GM10847 (cell line): ENCODE measurements around the gene NKX6-1.

Source experiments
- POLR2A ChIP-seq: IDR thresholded peaks from 2 replicates; pipeline ENCODE4 v1.6.1; 2011; ENCODE audit not compliant: insufficient read length; ENCODE audit errors: extremely low read depth

NKX6-1 gene

DNA sequence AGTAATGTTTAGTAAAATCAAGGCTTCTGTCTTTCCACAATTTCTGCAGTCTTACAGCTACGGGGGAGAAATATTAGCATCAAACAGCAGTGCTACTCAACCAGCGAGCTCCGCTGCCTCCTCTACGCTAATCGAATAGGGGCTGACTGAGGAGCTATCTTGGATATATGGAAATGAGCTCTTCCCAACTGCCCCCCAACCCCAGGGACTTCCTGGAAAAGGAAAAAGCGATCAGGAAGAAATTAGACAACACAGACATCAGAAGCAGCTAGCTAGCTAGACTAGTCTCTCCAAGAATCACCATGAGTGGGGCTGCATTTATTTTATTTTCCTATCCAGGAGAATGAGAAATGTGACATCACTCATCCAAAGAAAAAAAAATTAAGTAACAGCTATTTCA lies 7.6 kb downstream of the NKX6-1 start:
- TF ChIP-seq POLR2A = no peak

DNA sequence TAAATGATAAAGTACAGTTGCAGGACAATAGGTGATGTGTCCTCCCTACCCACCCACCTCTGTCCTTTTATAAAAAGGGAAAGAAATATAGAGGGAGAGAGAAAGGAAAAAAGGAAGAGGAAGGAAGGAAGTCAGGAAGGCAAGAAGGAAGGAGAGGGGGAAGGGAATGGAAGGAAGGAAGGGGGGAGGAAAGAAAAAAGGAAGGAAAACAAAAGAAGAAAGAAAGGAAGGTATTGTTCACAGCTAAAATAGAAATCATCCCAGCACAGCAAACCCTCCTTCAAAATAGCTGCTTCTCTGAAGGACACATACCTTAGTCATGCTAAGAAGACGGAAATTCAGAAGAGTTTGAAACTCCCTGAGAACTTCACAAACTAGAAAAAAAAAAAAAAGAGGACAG lies 8.4 kb downstream of the NKX6-1 start:
- TF ChIP-seq POLR2A = no peak

DNA sequence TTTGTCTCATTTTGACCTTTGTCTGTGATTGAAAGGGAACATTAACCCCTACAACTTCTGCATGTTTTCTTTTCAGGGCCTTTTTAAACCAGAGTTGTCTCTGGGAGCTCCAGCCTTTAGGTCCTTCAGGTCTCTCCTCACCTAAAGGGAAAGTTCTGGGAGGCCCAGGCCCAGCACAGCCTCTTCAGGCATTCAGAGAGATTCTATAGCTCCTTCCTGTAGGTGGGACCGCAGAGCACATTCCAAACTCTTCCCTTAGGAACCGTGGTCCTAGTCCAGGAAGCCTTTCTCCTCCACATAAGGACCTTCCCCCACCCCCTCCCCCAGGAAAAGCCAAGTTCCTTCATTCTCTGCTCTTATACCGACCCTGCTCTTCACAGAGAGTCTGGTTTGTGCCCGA lies 14.9 kb downstream of the NKX6-1 start:
- no peak for TF ChIP-seq POLR2A

DNA sequence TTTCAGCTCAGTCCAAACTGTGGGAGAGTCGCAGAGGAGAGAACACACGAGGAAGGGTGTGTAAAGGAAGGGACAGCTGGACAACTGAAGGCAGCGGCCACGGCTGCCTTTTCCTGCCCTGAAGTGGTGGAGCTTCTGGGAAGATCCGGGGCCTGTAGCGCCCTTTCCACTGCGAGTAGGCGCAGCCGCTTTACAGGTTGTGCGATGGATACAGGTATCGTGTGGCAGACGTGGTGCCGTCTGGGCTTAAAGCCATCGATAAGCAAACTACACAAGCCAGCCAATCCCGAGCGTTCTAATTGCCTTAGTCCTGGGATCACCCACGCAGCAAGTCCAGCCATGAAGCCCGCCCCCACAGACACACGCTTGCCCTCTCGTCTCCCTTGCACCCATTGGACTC lies 15.4 kb downstream of the NKX6-1 start:
- TF ChIP-seq POLR2A = no peak

DNA sequence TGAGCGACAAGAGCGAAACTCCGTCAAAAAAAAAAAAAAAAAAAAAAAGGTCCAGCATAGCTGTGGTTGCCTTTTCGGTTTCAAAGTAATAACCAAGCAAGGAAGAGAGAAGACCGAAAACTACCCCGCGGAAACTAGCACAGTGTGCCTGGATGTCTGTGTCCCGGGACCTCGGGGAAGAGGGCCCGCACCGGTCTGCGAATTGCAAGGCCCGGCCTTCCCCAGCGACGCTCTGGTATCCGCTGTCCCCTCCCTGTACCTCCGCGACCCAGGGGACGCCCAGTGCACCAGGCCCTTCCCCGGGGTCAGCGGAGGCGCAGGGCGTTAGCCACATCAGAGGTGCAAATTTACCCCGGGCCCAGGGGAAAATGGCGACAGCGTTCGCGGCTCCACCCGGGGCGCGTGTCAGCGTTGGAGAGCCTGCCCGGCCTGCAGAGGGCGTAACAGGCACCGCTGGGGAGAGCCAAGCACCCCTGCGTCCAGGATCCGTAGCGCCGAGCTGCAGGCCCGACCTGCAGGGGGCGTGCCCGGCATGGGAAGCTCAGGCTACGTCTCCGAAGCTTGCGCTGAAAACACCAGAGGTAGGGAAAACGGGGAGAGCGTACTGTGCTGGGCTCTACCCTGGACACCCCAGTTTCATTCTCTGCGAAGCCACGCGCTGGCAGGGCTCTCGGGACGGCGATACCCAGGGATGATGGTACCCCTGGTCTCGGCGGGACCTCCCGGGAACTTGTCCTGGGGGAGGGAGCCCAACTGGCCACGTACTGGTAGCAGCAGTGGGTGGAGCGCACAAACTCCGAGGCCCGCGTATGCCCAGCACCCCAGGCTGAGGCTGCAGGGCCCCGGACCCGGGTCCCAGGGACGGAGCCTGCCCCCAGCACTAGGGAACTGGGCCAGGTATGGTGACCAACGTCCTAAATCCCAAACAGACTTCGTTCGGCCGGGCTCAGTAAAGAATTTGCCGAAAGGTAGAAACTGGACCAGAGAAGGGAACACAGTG lies 16.2 kb downstream of the NKX6-1 start:
- TF ChIP-seq POLR2A = no peak

DNA sequence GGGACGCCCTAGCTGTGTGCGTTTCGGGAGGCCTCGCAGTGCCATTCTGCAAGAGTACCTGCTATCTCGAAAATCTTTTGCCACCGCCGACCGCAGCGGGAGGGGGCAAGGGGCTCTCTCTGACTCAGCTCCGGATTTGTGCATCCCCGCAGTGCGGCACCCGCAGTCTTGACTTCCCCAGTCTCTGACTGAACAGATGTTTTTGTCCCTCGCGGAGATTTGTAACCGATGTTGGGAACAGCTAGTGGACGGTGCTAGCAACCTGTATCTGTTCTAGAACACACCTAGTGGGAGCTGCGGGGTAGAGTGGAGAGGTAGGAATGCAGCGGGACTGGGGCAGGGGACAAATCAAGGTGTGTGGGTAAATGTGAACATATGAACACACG lies 17.2 kb downstream of the NKX6-1 start:
- TF ChIP-seq POLR2A = no peak

DNA sequence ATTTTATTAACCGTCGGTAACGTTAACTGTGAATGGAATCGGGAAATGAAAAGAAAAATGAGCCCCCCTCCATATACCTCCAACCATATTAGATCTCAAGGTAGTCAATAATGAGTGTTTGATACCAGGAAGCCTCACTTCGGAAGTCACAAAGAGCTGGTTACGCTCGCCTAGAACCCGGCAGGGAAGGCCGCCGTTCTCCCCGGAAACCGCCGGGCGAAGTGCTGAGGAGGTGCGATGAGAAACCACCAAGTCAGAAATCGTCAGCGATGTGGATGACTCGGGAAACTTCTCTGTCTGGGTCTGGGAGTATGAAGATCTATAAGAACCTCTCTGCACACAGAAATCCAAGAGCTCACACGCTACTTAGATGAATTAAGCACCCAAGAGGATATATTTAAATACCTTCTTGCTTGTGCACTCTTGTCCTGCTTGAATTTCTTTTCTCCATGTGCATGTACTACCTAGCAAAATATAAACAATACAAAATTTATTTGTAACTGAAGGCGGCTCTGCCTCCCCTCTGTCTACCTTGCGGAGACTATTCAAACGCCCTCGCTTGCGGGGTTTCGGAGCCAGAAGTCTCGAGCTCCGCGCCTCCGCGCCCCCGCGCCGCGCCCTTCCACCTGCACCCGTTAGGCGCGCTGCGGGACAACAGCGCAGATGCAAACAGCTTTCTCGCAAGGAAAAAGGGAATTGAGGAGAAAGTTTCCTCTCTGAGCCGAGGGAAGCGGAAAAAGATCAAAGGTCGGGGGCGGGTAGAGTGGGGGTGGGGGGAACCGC lies 17.8 kb downstream of the NKX6-1 start:
- no peak for TF ChIP-seq POLR2A

DNA sequence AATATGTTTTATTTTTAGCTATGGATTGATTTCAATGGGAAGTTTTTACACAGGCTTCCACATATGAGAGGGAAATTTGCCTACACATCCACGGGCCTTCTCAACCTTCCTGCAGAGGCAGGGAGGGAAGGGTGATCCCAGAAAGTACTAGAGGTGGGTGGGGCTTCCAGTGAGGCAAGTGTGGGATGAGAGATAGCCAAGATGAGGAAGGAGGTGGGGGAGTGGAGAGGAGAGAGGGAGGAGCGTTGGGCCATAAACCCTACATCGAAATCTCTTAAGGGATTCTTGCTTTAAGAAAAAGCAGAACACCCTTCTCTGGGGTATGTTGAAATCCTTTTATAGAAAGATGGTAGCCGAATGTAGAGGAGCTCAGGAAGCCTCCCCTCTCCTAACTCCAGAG lies 19.0 kb downstream of the NKX6-1 start:
- TF ChIP-seq POLR2A = no peak

DNA sequence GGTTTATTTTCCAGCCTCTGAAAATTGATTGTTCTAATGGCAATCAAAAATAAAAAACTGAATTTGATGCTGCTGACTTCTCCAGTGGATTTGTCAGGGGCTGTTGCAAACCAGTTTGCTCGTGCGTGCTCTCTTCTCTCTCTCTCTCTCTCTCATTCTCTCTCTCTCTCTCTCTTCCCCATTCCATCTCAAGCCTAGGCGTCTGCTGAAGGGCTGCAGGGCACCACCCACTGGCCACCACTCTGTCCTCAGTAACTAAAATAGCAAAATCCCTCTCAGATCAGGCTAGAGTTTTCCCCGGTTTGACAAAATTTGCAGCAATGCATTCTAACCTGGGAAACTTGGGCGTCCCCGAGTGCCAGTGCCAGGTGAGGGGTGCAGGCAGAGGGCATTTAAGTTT lies 19.4 kb downstream of the NKX6-1 start:
- TF ChIP-seq POLR2A = no peak

DNA sequence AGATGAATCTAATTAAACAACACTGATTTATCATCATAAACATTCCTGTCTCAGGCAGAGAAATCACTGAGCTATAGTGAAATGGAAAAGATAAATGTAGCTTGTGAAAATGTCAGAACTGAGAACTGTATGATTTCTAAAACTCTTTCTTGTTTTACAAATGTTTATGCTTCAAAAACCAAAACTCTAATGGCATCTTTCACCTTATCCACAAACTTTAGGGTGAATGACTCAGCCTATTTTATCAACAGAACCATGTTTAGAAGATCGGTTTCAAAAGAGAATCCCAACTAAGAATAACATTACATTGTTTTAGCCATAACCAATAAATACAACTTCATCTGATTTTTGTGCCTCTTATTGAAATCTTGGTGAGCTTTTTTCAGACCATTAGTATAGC lies 21.4 kb downstream of the NKX6-1 start:
- TF ChIP-seq POLR2A = no peak

DNA sequence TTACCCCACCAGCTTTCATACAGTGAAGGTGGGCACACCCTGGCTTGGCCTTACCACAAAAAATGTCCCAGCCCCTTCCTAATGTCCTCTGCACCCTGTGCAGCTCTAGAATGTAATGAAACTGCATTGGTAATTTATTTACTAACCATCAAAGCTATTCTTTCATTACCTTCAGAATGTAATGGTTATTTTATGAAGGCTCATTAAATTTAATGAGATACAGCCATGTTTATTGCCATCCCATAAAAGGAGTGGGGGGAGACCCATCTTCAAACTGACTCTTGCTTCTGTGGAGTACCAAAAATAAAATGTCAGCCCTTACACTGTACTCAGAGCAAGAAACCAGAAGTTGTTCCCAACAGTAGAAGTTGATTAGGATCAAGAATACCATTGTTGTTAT lies 25.0 kb downstream of the NKX6-1 start:
- TF ChIP-seq POLR2A = no peak

DNA sequence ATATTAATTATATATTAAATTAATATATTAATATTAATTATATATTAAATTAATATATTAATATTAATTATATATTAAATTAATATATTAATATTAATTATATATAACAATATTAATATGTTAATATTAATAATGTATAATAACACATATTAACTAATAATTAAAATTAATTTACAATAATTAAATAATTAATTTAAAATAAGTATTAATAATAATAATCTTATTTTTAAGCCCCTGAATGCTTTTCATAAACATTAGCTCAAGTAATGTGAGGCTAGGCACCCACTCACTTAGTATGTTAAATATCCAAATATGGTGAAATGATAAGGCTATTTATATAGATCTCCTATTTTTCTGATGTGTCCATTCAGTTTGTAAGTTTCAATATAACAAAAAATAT lies 26.9 kb downstream of the NKX6-1 start:
- TF ChIP-seq POLR2A = no peak

DNA sequence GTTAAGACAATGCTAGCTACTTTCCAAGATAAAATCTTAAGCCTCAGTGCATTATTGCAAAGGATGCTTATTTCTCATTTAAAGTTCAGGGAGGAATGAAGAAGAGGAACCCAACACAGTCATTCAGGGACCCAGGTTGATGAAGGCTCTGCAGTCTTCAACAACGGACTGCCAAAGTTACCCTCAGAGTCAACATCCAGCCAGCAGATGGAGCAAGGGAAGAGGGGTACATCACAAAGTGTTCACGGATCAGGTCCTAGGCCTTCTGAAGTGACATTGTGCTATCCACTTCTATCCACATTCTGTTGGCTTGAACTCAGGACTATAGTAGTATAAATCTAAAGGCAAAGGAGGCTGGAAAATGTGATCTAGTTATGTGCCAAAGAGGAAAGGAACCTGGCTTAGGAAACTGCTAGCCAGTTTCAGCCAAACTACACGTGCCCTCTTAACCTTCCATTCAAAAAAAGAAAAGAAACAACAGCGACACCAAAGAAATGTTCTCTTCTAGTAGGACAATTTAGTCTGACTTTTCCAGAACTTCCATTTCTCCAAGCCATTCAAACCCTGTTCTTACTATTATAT lies 28.8 kb downstream of the NKX6-1 start:
- TF ChIP-seq POLR2A = no peak

DNA sequence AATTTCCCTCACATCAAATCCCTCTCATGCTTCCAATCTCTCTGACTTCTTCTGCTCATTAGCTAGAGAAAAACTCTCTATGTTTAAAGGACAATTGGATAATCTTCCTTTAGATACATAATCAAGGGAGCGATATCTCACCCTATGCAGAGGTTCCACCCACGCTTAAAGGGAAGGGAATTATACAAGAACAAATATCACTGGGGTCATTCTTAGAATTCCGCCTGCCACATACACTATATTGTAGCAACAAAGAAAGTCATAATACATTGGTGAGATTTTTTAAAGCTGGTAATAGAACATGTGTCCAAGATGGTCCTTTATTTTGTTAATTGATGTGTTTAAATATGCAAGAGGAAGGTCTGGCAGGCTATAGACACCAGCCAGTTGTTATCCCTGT lies 31.5 kb downstream of the NKX6-1 start:
- TF ChIP-seq POLR2A = no peak

DNA sequence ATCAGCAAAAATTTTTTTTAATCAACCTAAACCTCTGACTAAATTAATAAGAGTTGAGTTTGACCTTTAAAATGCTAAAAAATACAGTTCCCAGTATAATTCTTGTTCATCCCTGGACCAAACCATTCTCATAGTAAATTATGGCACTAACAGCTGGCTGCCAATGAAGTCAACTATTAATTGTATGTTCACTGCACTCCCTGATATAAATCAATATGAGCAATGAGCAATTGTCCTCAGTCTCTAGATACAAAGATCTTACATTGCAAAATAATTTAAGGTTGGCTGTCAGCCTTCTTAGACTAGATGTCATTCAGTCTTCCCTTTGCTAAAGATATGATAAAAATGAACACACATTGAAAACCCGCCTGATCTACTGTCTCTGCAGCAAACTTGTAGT lies 39.3 kb downstream of the NKX6-1 start:
- TF ChIP-seq POLR2A = no peak

DNA sequence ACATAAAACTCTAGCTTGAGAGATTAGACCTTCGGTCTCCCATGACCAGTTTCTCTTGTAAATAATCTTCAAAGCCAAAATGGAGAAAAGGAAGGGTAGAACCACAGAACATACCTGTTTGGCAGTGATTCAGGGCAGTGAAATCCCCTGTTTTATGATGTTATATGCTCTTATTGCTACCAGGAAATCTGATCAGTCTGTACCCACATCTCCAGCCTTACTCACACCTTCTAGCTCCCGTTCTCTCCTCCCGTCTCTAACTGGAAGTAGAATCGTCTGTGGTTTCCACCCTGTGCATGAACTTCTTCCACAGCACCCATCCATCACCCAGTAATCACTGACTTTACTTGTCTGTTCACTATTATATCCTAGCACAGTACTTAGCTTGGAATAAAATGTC lies 42.9 kb downstream of the NKX6-1 start:
- no peak for TF ChIP-seq POLR2A

DNA sequence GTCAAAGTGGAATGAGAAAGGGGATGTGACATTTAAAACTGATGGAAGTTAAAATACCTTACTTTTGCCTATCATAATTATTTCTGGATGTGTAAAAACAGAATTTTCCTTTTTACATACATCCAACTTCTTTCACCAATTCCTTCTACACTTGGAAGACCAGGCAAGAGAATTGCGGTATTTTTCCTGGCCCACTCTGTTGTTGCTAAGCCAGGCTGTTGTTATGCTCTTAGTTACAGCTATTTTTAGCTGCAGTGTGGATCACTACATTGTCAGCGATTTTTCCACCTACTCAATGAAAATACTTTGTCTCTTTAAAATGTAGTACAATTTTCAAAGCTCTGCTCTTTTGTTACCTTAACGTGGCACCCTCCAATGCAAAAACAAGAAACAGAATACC lies 43.4 kb downstream of the NKX6-1 start:
- TF ChIP-seq POLR2A = no peak

DNA sequence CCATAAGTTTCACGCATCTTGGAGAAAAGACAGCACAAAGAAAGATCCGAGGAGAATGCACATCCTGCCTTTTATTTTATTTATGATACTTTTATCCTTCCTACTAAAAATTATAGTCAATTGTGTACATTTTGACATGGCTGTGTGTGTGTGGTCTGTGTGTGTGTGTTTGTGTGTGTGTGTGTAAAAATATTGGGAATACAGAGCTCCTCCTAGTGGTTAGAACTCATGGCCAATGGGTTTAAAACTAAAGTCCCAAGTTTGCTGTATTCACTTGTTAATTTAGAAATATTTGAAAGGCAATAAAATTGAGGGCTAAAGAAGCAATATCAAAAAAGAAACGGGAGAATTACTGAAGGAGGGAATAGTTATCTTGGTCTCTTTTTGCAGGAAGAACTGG lies 47.5 kb downstream of the NKX6-1 start:
- TF ChIP-seq POLR2A = no peak
